HCT116 (cell line): ENCODE measurements around the gene WNT2B. TPM values are rescaled to one million over a fixed set of nuclear protein-coding genes. Genes with fewer than 3 reads are reported as not detected.

Experiments
- ATAC-seq: fragments of 200-7000 bp; cut with Tn5 transposase; 2 replicates; pipeline ENCODE4 v1.9.1; 2020; ENCODE audit warnings: mild to moderate bottlenecking, moderate library complexity
- BruUV-seq: library from RNA; stranded (reverse); fragments of 400-500 nt; replicated peaks from 2 replicates; lab custom pipeline; 2021; lab: Mats Ljungman, UMichigan
- CTCF ChIA-PET: fragments of 300-600 bp; sonication (Branson Sonifier 250); formaldehyde crosslinking; loops from one replicate; lab custom pipeline; 2021; ENCODE audit warnings: antibody characterized with exemption; lab: Charles Lee
- POLR2A ChIA-PET: fragments of 300-600, 350-600 bp; sonication (Branson Sonifier 250); formaldehyde crosslinking; loops from one replicate; lab custom pipeline; 2021; ENCODE audit warnings: antibody characterized with exemption; lab: Charles Lee
- RAD21 ChIA-PET, 2 experiments: fragments of 300-600 bp; sonication (Branson Sonifier 250); formaldehyde crosslinking; loops; one replicate each; lab custom pipeline; 2023; ENCODE audit warnings: low total read pairs in 2 of 2; ENCODE audit not compliant: uncharacterized antibody in 2 of 2, unreplicated experiment in 2 of 2, low non-redundant PET in 1 of 2; lab: Charles Lee
- DNase-seq: peaks from one replicate; pipeline ENCODE4 v3.0.0-alpha.2; 2010; ENCODE audit warnings: low read depth, low spot score
- H2AFZ ChIP-seq: fragments of 200-600 bp; shearing (Covaris generic), sonication (generic); 2 replicates; pipeline ENCODE4 v1.6.1; 2017; ENCODE audit warnings: low read depth, mixed run types, mixed read lengths, antibody characterized with exemption, low read length; ENCODE audit not compliant: poor library complexity, severe bottlenecking
- H3K27ac ChIP-seq: 2 replicates; pipeline ENCODE4 v1.5.1; 2012; ENCODE audit warnings: low read depth, low read length
- H3K27me3 ChIP-seq: fragments of 200-600 bp; sonication (generic); 2 replicates; pipeline ENCODE4 v1.6.1; 2016; ENCODE audit warnings: mixed run types, low read length, mixed read lengths; ENCODE audit not compliant: insufficient read depth
- H3K36me3 ChIP-seq, 2 experiments: fragments of 200-500 bp in 1 of 2; fragments of 200-600 bp in 1 of 2; sonication (Bioruptor generic) in 1 of 2; sonication (generic) in 1 of 2; 2 replicates each; pipeline versions ENCODE4 v1.5.1 to v1.6.1; 2014 to 2016; ENCODE audit warnings: low read length in 2 of 2, inconsistent platforms in 1 of 2, mixed read lengths in 1 of 2, mixed run types in 1 of 2; ENCODE audit not compliant: insufficient read depth in 2 of 2, control insufficient read depth in 1 of 2
- H3K4me1 ChIP-seq, 2 experiments: fragments of 200-600 bp in 1 of 2; sonication (generic) in 1 of 2; 2 replicates each; pipeline versions ENCODE4 v1.5.1 to v1.6.1; 2012 to 2017; ENCODE audit warnings: low read length in 2 of 2, inconsistent platforms in 1 of 2, mild to moderate bottlenecking in 1 of 2, mixed read lengths in 1 of 2, mixed run types in 1 of 2, moderate library complexity in 1 of 2; ENCODE audit not compliant: insufficient read depth in 2 of 2, control insufficient read depth in 1 of 2
- H3K4me2 ChIP-seq: fragments of 200-600 bp; sonication (generic); 2 replicates; pipeline ENCODE4 v1.6.1; 2017; ENCODE audit warnings: mixed run types, low read length, mixed read lengths
- H3K4me3 ChIP-seq, 2 experiments: fragments of 200-600 bp in 1 of 2; sonication (generic) in 1 of 2; replicated peaks in 1 of 2; 2 replicates each; pipeline ENCODE4 v1.5.1; 2011 to 2016; ENCODE audit warnings: low read length in 2 of 2, control low read depth in 1 of 2, low read depth in 1 of 2, mild to moderate bottlenecking in 1 of 2, mixed read lengths in 1 of 2, mixed run types in 1 of 2
- H3K79me2 ChIP-seq: fragments of 200-600 bp; sonication (generic); 2 replicates; pipeline ENCODE4 v1.6.1; 2017; ENCODE audit warnings: mild to moderate bottlenecking, mixed run types, low read length, moderate library complexity, mixed read lengths; ENCODE audit not compliant: insufficient read depth
- H3K9ac ChIP-seq: fragments of 200-600 bp; sonication (generic); 2 replicates; pipeline ENCODE4 v1.6.1; 2016; ENCODE audit warnings: low read length, mixed read lengths
- H3K9me2 ChIP-seq: fragments of 200-600 bp; sonication (generic), shearing (Covaris generic); 2 replicates; pipeline ENCODE4 v1.6.1; 2017; ENCODE audit warnings: mixed run types, mild to moderate bottlenecking, moderate library complexity; ENCODE audit not compliant: insufficient read depth
- H3K9me3 ChIP-seq, 2 experiments: fragments of 200-500 bp in 1 of 2; fragments of 200-600 bp in 1 of 2; sonication (Bioruptor generic) in 1 of 2; sonication (generic) in 1 of 2; 2 replicates each; pipeline ENCODE4 v1.6.1; 2014 to 2017; ENCODE audit warnings: low read length in 2 of 2, mixed read lengths in 2 of 2, inconsistent platforms in 1 of 2, low read depth in 1 of 2, mild to moderate bottlenecking in 1 of 2, mixed run types in 1 of 2, moderate library complexity in 1 of 2; ENCODE audit not compliant: control insufficient read depth in 1 of 2, insufficient read depth in 1 of 2
- H4K20me1 ChIP-seq: fragments of 200-600 bp; sonication (generic), shearing (Covaris generic); 2 replicates; pipeline ENCODE4 v1.6.1; 2017; ENCODE audit warnings: mixed run types, mild to moderate bottlenecking, moderate library complexity; ENCODE audit not compliant: insufficient read depth
- CBX3 ChIP-seq: IDR thresholded peaks from 2 replicates; pipeline ENCODE4 v1.6.1; 2012; ENCODE audit warnings: low read depth
- CEBPB ChIP-seq: IDR thresholded peaks from 2 replicates; pipeline ENCODE4 v1.6.1; 2012; ENCODE audit warnings: low read depth
- EGR1 ChIP-seq: IDR thresholded peaks from 2 replicates; pipeline ENCODE4 v1.6.1; 2012; ENCODE audit warnings: low read depth
- ELF1 ChIP-seq: IDR thresholded peaks from 2 replicates; pipeline ENCODE4 v1.6.1; 2012; ENCODE audit warnings: low read depth, borderline replicate concordance
- EZH2 ChIP-seq: fragments of 200-600 bp; sonication (generic); IDR thresholded peaks from 2 replicates; pipeline ENCODE4 v1.6.1; 2017; ENCODE audit warnings: antibody characterized with exemption, mixed run types
- EZH2phosphoT487 ChIP-seq: fragments of 200-600 bp; IDR thresholded peaks from 2 replicates; pipeline ENCODE4 v1.6.1; 2018; ENCODE audit warnings: antibody characterized with exemption, borderline replicate concordance
- POLR2A ChIP-seq: IDR thresholded peaks from 2 replicates; pipeline ENCODE4 v1.7.0; 2011; ENCODE audit warnings: borderline replicate concordance; ENCODE audit not compliant: insufficient read depth, insufficient read length; ENCODE audit errors: extremely low read depth
- POLR2AphosphoS5 ChIP-seq: IDR thresholded peaks from 2 replicates; pipeline ENCODE4 v1.6.1; 2011; ENCODE audit warnings: mild to moderate bottlenecking, low read depth, low read length, moderate library complexity
- SIN3A ChIP-seq: IDR thresholded peaks from 2 replicates; pipeline ENCODE4 v1.6.1; 2012; ENCODE audit warnings: low read depth
- SP1 ChIP-seq: IDR thresholded peaks from 2 replicates; pipeline ENCODE4 v1.6.1; 2012; ENCODE audit warnings: low read depth
- TCF7L2 ChIP-seq: IDR thresholded peaks from 2 replicates; pipeline ENCODE4 v1.7.0; 2011; ENCODE audit warnings: borderline replicate concordance, inconsistent platforms; ENCODE audit not compliant: insufficient read depth, insufficient read length; ENCODE audit errors: extremely low read depth
- ZFX ChIP-seq: fragments of 450-650 bp; IDR thresholded peaks from 2 replicates; pipeline ENCODE4 v1.6.1; 2017
- ZNF274 ChIP-seq: fragments of 200-500 bp; sonication (Bioruptor generic); IDR thresholded peaks from 2 replicates; pipeline ENCODE4 v1.6.1; 2014; ENCODE audit warnings: mild to moderate bottlenecking, low read depth, low read length, inconsistent platforms
- intact Hi-C: fragments of 100-400 bp; cut with micrococcal nuclease; formaldehyde crosslinking; loops from 2 replicates; pipeline ENCODE4 v1.10.0; 2022
- total RNA-seq: library from RNA; stranded (reverse); gene quantifications from one replicate; pipeline ENCODE4 v1.2.1, GENCODE V29; 2021; ENCODE audit not compliant: unreplicated experiment

Gene WNT2B
- total RNA-seq, 1 experiment from 2014 or later, result 1.5 TPM

DNA sequence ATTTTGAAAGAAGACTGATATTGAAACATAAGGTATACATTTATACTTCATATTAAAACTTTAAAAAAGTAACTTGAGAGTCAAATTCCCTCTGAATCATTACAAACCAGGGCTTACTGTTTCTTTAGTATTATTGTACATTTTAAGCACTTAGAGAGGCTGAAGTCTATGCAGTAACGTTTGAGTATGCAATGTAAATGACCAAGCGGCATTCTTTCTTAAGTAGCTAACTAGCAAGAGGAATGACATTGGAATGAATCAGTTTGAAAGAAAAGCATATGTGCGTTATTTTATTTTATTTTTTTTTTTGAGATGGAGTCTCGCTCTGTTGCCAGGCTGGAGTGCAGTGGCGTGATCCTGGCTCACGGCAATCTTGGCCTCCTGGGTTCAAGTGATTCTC lies 24.3 kb downstream of the WNT2B start:
- RAD21 ChIA-PET, result no interaction called here
- H3K36me3 ChIP-seq, result no peaks in the 10 kb centered on the region
- CTCF ChIA-PET, result no interaction called here
- H3K27me3 ChIP-seq, result no peaks in the 10 kb centered on the region
- no peaks in the 10 kb centered on the region for H3K9me3 ChIP-seq
- no peak for TF ChIP-seq EZH2
- no peak for TF ChIP-seq TCF7L2
- TF ChIP-seq ELF1, result no peak
- no peak for TF ChIP-seq SIN3A
- H3K4me3 ChIP-seq, result no peak overlapping the region
- DNase-seq (no peak), ATAC-seq (no peak)
- BruUV-seq, result no TSS peak
- no peaks in the 10 kb centered on the region for H3K9me2 ChIP-seq
- H3K27ac ChIP-seq, result no peak overlapping the region
- no peak overlapping the region for H2AFZ ChIP-seq
- no peaks in the 10 kb centered on the region for H3K79me2 ChIP-seq
- no peaks in the 10 kb centered on the region for H4K20me1 ChIP-seq
- no peak overlapping the region for H3K4me2 ChIP-seq
- POLR2A ChIA-PET, result interaction anchor here (1.8 kb wide), 1 partner anchor 11 kb away, joined by 6 read pairs; no protein-coding TSS in a partner anchor
- no peak overlapping the region for H3K9ac ChIP-seq
- H3K4me1 ChIP-seq, result no peaks in the 10 kb centered on the region
- intact Hi-C loops, result no loop called here

DNA sequence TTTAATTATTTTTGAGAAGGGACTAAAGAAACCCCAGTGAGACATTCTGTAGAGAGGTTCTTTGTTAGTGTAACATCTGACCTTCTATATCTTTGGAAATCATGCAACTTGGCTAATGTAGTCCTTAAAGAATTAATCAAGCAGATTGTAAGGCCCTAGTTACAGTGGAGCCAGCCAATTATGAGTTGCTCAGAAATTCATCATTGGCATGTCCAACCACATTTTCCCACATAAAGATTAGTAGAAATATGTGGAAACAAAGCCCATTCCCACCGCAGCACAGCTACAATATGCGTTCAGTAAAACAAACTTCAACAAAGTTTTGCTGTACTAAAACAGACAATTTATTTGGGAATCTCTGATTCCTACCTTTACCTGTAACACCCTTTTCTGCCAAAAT lies 27.8 kb downstream of the WNT2B start:
- ChIA-PET POLR2A (no interaction called here), RAD21 (no interaction called here), CTCF (no interaction called here)
- no peak overlapping the region for H3K4me3 ChIP-seq
- H3K9me3 ChIP-seq, result no peaks in the 10 kb centered on the region
- BruUV-seq, result no TSS peak
- H3K4me1 ChIP-seq, result no peaks in the 10 kb centered on the region
- H3K79me2 ChIP-seq, result no peaks in the 10 kb centered on the region
- H3K27me3 ChIP-seq, result no peaks in the 10 kb centered on the region
- TF ChIP-seq SIN3A (no peak), POLR2AphosphoS5 (no peak), SP1 (no peak), ZFX (no peak), EZH2phosphoT487 (no peak), EGR1 (no peak), ELF1 (no peak), EZH2 (no peak), POLR2A (no peak), ZNF274 (no peak), CEBPB (no peak), CBX3 (no peak)
- H2AFZ ChIP-seq, result no peak overlapping the region
- H3K36me3 ChIP-seq, result no peaks in the 10 kb centered on the region
- DNase-seq (no peak), ATAC-seq (no peak)
- intact Hi-C loops, result no loop called here
- H3K4me2 ChIP-seq, result no peak overlapping the region
- no peaks in the 10 kb centered on the region for H3K9me2 ChIP-seq
- H4K20me1 ChIP-seq, result no peaks in the 10 kb centered on the region
- no peak overlapping the region for H3K9ac ChIP-seq
- H3K27ac ChIP-seq, result no peak overlapping the region
